ENCODE results near the gene CDK5RAP1. TPM values are rescaled to one million over a fixed set of nuclear protein-coding genes. Genes with fewer than 3 reads are reported as not detected.
A peak's percentile ranks its signal among the peaks of the same experiment; 100 is the strongest.
"Not testable (repeated sequence)": the region's sequence is repeated elsewhere in the genome, so short reads cannot be mapped to it uniquely, and the experiment has no call there.

The CDK5RAP1 gene
- total RNA-seq, 1 donor from 2014 or later, result 27.4 TPM

DNA sequence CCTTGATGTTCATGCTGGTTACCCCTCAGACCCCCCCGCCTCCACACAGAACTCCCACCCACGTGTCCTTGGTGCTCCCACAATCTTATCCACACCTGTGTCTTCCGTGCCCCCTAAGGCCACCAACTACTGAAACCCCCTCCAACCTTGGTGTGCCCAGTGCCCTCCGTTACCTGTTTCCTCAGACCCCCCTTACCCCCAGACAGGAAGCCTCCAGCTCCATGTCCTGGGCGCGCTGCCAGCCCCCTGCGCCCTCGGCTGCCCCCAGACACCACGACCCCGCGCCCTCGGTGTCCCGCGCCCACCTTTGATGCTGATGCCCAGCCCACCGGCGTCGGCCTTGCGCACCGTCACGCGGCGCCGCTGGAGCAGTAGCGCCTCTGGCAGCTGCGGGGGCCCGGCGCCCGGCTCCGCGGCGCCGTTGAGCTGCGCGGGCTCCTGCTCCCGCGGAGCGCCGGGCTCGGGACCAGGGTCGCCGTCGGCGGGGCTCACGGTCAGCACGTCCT lies 41.7 kb upstream of the CDK5RAP1 start:
- TF ChIP-seq CTCF (IDR thresholded peaks at IDR 0.05; ENCODE audit: insufficient read depth, low read length, severe bottlenecking), result no peak
- no peak for DNase-seq (ENCODE audit: low read depth)
- H3K27me3 ChIP-seq (ENCODE audit: control insufficient read depth, insufficient read depth, low read length), result peaks cover 3% of the 10 kb centered on the region
- no peak for FAIRE-seq
- no peaks in the 10 kb centered on the region for H3K36me3 ChIP-seq (ENCODE audit: control insufficient read depth, insufficient read depth, low read length)
- peak overlapping the region; percentile 49 for H3K4me3 ChIP-seq (ENCODE audit: low read depth, low read length)

DNA sequence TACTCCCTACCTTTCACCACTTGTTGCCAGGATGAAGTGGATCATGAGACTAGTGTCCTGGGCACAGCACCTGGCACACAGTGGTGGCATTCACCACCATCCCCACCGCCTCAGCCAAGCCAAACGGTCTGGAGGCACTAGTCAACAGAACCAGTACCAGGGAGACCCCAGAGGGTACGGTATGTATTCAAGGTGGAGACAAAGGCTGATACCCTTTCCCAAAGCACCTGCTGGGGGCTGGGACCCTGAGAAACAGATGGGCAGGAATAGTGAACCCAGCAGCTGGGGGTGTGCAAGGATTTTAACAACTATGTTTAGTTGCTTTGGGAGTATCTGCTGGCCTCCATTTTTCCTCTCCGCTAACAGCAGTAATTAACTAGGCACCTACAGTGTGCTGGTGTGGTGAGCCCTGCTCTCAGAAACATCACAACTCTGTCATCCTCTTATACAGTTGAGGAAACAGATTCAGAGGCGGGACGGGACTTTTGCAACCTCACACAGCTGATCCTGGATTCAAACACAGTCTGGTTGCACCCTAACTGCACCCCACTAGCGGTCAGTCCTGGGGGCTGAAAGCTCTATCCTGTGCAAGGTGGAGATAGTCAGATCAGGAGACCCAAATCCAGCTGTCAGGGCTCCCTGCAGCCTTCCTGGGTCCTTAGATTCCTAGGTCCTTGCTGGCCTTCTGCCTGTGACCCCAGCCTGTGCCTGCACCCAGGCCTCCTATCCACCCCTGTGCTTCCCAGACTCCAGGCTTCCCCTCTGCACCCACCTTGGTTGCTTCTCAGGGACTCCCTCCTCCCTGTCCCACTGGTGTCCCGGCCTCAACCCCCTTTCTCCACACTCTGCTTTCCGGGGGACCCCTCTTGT lies 41.1 kb upstream of the CDK5RAP1 start:
- no peak for DNase-seq (ENCODE audit: low read depth)
- peak overlapping the region; percentile 49 for H3K4me3 ChIP-seq (ENCODE audit: low read depth, low read length)
- no peaks in the 10 kb centered on the region for H3K36me3 ChIP-seq (ENCODE audit: control insufficient read depth, insufficient read depth, low read length)
- peaks cover 3% of the 10 kb centered on the region for H3K27me3 ChIP-seq (ENCODE audit: control insufficient read depth, insufficient read depth, low read length)
- no peak for FAIRE-seq
- TF ChIP-seq CTCF (IDR thresholded peaks at IDR 0.05; ENCODE audit: insufficient read depth, low read length, severe bottlenecking), result no peak

DNA sequence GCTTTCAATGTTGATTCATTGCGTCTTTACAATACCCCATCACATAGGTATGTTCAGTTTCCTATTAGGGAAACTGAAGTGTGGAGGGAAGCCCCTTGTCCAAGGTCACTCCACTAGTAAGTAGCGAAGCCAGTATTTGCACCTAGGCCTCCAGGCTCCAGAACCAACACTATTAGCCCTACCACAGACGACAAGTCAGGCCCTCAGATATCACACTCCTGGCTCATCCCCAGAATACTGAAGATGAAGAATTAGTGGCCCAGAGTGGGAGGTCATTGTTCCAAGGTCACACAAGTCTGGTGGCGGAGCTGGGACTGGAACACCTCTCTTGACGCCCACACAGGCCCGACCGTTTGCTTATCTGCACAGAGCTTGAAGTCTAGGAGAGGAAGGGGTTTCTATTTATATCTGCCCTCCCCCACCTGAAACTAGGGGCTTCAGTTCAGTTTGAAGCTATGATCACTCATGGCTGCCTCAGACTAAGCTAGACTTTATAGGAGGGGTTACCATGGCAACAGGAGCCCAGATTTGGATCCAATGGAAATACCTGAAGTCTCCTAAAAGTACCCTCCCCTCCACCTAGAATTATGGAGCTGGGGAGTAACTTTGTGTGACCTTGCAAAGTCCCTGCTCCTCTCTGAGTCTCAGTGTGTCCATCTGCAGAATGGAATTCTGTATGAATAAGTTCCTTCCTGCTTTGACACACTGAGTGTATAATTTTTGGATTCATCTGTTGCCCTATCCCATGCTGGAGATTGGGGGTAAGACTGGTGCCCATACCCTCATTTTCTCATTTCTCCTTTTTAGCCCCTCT lies 40.0 kb upstream of the CDK5RAP1 start:
- H3K4me3 ChIP-seq (ENCODE audit: low read depth, low read length), result no peak overlapping the region
- H3K27me3 ChIP-seq (ENCODE audit: control insufficient read depth, insufficient read depth, low read length), result peaks cover 3% of the 10 kb centered on the region
- DNase-seq (ENCODE audit: low read depth), result no peak
- no peaks in the 10 kb centered on the region for H3K36me3 ChIP-seq (ENCODE audit: control insufficient read depth, insufficient read depth, low read length)
- FAIRE-seq, result no peak
- no peak for TF ChIP-seq CTCF (IDR thresholded peaks at IDR 0.05; ENCODE audit: insufficient read depth, low read length, severe bottlenecking)

- not testable (repeated sequence) for H3K4me3 ChIP-seq (ENCODE audit: low read depth, low read length); FAIRE-seq
These were observed 39.2 kb upstream of the CDK5RAP1 start for GRCh38 chr20:33440562-33440961.

DNA sequence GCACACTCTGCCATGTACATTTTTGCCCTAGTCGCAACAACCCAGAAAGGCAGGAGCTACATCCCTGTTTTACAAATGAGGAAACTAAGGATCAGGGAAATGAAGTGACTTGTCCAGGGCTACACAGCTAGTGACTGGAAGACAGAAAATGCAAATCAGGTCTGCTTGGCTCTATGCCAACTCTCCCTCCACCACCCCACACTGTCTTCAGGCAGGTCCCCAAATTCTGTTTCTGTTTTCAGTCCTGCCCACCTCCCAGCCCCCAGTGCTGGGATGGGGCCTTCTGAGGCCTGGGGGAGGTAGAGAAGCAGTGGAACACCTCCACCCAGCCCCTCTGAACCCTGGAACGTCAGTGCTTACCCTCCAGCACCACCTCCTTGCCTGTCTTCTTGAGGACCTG lies 37.2 kb upstream of the CDK5RAP1 start:
- no peak for FAIRE-seq
- Histone ChIP-seq H3K36me3 (ENCODE audit: control insufficient read depth, insufficient read depth, low read length) (no peaks in the 10 kb centered on the region), H3K4me3 (ENCODE audit: low read depth, low read length) (no peak overlapping the region), H3K27me3 (ENCODE audit: control insufficient read depth, insufficient read depth, low read length) (peaks cover 3% of the 10 kb centered on the region)
- no peak for DNase-seq (ENCODE audit: low read depth)
- no peak for TF ChIP-seq CTCF (IDR thresholded peaks at IDR 0.05; ENCODE audit: insufficient read depth, low read length, severe bottlenecking)

More at GRCh38 chr20:33440562-33440961, 39.2 kb upstream of the CDK5RAP1 start:
- not testable (repeated sequence) for H3K36me3 ChIP-seq (ENCODE audit: control insufficient read depth, insufficient read depth, low read length); DNase-seq (ENCODE audit: low read depth); H3K27me3 ChIP-seq (ENCODE audit: control insufficient read depth, insufficient read depth, low read length)
